K562 (cell line): ENCODE data around the gene GALE. TPM values are rescaled to one million over a fixed set of nuclear protein-coding genes. Genes with fewer than 3 reads are reported as not detected.

Experiments used
- CTCF ChIP-seq, 3 experiments: IDR thresholded peaks in 2 of 3; conservative IDR thresholded peaks in 1 of 3; 2 replicates each; pipeline ENCODE4 v1.5.1; 2011 to 2012; ENCODE audit warnings: low read length in 3 of 3, mild to moderate bottlenecking in 3 of 3, control low read depth in 2 of 3, improper control_type of control experiment in 1 of 3, inconsistent platforms in 1 of 3, low read depth in 1 of 3, mixed read lengths in 1 of 3, moderate library complexity in 1 of 3; ENCODE audit not compliant: insufficient read depth in 2 of 3
- ELF4 ChIP-seq: fragments of 450-650 bp; formaldehyde crosslinking; IDR thresholded peaks from 2 replicates; pipeline ENCODE4 v1.4.0; 2022; ENCODE audit warnings: missing genetic modification characterization
- HDGF ChIP-seq: fragments of 450-650 bp; IDR thresholded peaks from 2 replicates; pipeline ENCODE4 v1.6.1; 2016
- HMGN3 ChIP-seq: IDR thresholded peaks from 2 replicates; pipeline ENCODE4 v1.6.1; 2011; ENCODE audit warnings: borderline replicate concordance, low read depth, mild to moderate bottlenecking, mixed read lengths, low read length; ENCODE audit not compliant: insufficient read length; ENCODE audit errors: extremely low read depth
- MAZ ChIP-seq, 2 experiments: fragments of 450-650 bp in 1 of 2; sonication (generic) in 1 of 2; formaldehyde crosslinking; IDR thresholded peaks in 1 of 2; conservative IDR thresholded peaks in 1 of 2; 2 replicates each; pipeline versions ENCODE4 v1.4.0 to v1.5.0; 2020; ENCODE audit warnings: mild to moderate bottlenecking in 1 of 2, missing genetic modification reagents in 1 of 2
- MXD1 ChIP-seq: fragments of 250-450 bp; sonication (Bioruptor Pico); IDR thresholded peaks from 2 replicates; pipeline ENCODE4 v1.8.0; 2021; ENCODE audit warnings: borderline replicate concordance, mild to moderate bottlenecking, moderate library complexity; ENCODE audit not compliant: poor library complexity, severe bottlenecking
- NFYB ChIP-seq: IDR thresholded peaks from 2 replicates; pipeline ENCODE4 v1.6.1; 2011; ENCODE audit warnings: mild to moderate bottlenecking, moderate library complexity; ENCODE audit not compliant: insufficient read length; ENCODE audit errors: extremely low read depth
- NR2F6 ChIP-seq: fragments of 450-650 bp; formaldehyde crosslinking; IDR thresholded peaks from 2 replicates; pipeline ENCODE4 v1.4.0; 2020; ENCODE audit warnings: mild to moderate bottlenecking
- PTRF ChIP-seq: fragments of 450-650 bp; IDR thresholded peaks from 2 replicates; pipeline ENCODE4 v1.6.1; 2016; ENCODE audit warnings: mild to moderate bottlenecking, missing genetic modification characterization, missing compliant biosample characterization
- SAFB2 ChIP-seq: fragments of 200-400 bp; formaldehyde crosslinking; IDR thresholded peaks from 2 replicates; pipeline ENCODE4 v1.6.1; 2018; ENCODE audit warnings: borderline replicate concordance, low read length, low read depth, moderate library complexity; ENCODE audit not compliant: severe bottlenecking
- SMAD4 ChIP-seq: fragments of 250-450 bp; sonication (Bioruptor Pico); conservative IDR thresholded peaks from 2 replicates; pipeline ENCODE4 v1.8.0; 2021; ENCODE audit warnings: inconsistent platforms, mild to moderate bottlenecking, moderate library complexity
- TEAD2 ChIP-seq: fragments of 450-650 bp; IDR thresholded peaks from 2 replicates; pipeline ENCODE4 v1.6.1; 2016; ENCODE audit warnings: missing genetic modification characterization, control low read depth, missing compliant biosample characterization
- YY1 ChIP-seq, 3 experiments: IDR thresholded peaks; 2 replicates each; pipeline ENCODE4 v1.6.1; 2011; ENCODE audit warnings: low read length in 2 of 3, mild to moderate bottlenecking in 2 of 3, moderate library complexity in 2 of 3, borderline replicate concordance in 1 of 3, control low read depth in 1 of 3, low read depth in 1 of 3; ENCODE audit not compliant: insufficient read depth in 3 of 3, insufficient replicate concordance in 2 of 3, control insufficient read depth in 1 of 3, insufficient read length in 1 of 3; ENCODE audit errors: extremely low read depth in 1 of 3
- ZNF384 ChIP-seq: IDR thresholded peaks from 2 replicates; pipeline ENCODE4 v1.6.1; 2012; ENCODE audit warnings: low read depth, low read length, improper control_type of control experiment
- polyA plus RNA-seq, 8 experiments: library from polyadenylated mRNA; depleted of rRNA in 4 of 8; stranded (reverse) in 5 of 8; unstranded in 3 of 8; fragments of >200 nt; fragmentation: Nextera tagmentation in 2 of 8; fragmentation: Illumina TruSeq in 1 of 8; extraction: Ambion mirVana in 2 of 8; extraction: Trizol in 1 of 8; gene quantifications; 2 replicates each; pipeline versions ENCODE4 v1.2.1 to v1.2.3, GENCODE V29; 2011 to 2014; ENCODE audit warnings: inconsistent platforms in 1 of 8, missing spikeins in 1 of 8
- total RNA-seq, 7 experiments: library from RNA; depleted of rRNA in 6 of 7; stranded (reverse); fragments of >200 nt in 6 of 7; fragmentation: Illumina TruSeq in 2 of 7; extraction: Trizol in 2 of 7; gene quantifications; 2 replicates each; pipeline versions ENCODE4 v1.2.1 to v1.2.3, GENCODE V29; 2011 to 2021; ENCODE audit warnings: low replicate concordance in 1 of 7
- TF ChIP-seq, protein P1 (sequence below): fragments of 250-450 bp; sonication (Bioruptor Pico); IDR thresholded peaks from 2 replicates; pipeline ENCODE4 v1.4.0; 2020

GALE gene
- total and polyA plus RNA-seq, 9 of the 15 experiments (the other 6 are each of a cell fraction or from before 2014, with no cell fraction given): 8.4 to 139 (median 88.3) TPM

DNA sequence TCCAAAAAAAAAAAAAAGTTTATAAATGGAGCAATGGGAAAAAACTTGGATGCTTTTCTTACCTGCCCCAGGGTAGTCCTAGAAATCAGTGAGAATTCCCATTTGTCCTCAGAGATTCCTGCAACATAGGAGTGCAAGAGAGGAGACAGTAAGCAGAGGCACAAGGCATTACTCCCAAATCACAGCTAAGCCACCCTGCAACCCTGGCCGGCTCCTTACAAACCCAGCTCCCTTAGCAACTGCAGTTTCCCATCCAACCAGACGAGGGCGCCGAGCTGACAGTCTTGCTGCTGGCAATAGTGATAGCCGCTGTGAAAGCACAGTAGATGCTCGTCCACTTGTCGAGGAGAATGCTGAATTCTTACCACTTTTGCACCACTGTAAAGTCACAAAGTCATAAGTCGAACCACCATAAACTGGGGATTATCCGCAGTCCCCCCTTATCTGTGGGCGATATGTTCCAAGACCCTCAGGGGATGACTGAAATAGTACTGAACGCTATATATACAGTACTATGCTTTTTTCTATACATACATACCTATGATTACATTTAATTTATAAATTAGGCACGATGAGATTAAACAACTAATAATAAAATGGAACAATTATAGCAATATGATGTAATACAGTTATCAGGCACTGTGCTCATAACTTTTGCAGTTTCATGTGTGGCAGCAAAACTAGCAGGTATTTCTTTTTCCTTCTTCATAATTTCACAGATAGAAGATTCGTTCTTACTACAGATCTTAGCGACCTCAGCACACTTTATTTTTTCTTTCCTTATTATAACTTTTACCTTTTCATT, 28.3 kb downstream of the GALE start (continued):
- TF ChIP-seq, protein P1, sequence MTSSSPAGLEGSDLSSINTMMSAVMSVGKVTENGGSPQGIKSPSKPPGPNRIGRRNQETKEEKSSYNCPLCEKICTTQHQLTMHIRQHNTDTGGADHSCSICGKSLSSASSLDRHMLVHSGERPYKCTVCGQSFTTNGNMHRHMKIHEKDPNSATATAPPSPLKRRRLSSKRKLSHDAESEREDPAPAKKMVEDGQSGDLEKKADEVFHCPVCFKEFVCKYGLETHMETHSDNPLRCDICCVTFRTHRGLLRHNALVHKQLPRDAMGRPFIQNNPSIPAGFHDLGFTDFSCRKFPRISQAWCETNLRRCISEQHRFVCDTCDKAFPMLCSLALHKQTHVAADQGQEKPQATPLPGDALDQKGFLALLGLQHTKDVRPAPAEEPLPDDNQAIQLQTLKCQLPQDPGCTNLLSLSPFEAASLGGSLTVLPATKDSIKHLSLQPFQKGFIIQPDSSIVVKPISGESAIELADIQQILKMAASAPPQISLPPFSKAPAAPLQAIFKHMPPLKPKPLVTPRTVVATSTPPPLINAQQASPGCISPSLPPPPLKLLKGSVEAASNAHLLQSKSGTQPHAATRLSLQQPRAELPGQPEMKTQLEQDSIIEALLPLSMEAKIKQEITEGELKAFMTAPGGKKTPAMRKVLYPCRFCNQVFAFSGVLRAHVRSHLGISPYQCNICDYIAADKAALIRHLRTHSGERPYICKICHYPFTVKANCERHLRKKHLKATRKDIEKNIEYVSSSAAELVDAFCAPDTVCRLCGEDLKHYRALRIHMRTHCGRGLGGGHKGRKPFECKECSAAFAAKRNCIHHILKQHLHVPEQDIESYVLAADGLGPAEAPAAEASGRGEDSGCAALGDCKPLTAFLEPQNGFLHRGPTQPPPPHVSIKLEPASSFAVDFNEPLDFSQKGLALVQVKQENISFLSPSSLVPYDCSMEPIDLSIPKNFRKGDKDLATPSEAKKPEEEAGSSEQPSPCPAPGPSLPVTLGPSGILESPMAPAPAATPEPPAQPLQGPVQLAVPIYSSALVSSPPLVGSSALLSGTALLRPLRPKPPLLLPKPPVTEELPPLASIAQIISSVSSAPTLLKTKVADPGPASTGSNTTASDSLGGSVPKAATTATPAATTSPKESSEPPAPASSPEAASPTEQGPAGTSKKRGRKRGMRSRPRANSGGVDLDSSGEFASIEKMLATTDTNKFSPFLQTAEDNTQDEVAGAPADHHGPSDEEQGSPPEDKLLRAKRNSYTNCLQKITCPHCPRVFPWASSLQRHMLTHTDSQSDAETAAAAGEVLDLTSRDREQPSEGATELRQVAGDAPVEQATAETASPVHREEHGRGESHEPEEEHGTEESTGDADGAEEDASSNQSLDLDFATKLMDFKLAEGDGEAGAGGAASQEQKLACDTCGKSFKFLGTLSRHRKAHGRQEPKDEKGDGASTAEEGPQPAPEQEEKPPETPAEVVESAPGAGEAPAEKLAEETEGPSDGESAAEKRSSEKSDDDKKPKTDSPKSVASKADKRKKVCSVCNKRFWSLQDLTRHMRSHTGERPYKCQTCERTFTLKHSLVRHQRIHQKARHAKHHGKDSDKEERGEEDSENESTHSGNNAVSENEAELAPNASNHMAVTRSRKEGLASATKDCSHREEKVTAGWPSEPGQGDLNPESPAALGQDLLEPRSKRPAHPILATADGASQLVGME (CRISPR knock-in tag): no peak
- TF ChIP-seq NR2F6: no peak
- no peak for TF ChIP-seq TEAD2 (tag)
- TF ChIP-seq CTCF (IDR thresholded peaks at IDR 0.05 in 2 of 3, conservative IDR thresholded peaks at IDR 0.05 in 1 of 3; ENCODE audit: insufficient read depth in 2 of 3, low read depth in 1 of 3, low read length in 3 of 3): peak; percentile 96 to 98 (median 97)
- no peak for TF ChIP-seq ELF4 (CRISPR knock-in tag)
- TF ChIP-seq ZNF384: peak; percentile 1; the same call in 1 of the 2 replicates
- TF ChIP-seq HMGN3: no peak
- TF ChIP-seq NFYB: no peak
- no peak for TF ChIP-seq MXD1 (CRISPR knock-in tag)
- no peak for TF ChIP-seq SAFB2
- TF ChIP-seq YY1 (IDR thresholded peaks at IDR 0.05; ENCODE audit: borderline replicate concordance in 1 of 3, control insufficient read depth in 1 of 3, extremely low read depth in 1 of 3, insufficient read depth in 3 of 3, insufficient read length in 1 of 3, insufficient replicate concordance in 2 of 3, low read depth in 1 of 3, low read length in 2 of 3): peak in 1 of 3 experiments; percentile 32
- TF ChIP-seq HDGF: 0 out of 2 replicates have a peak, but pooled peaks have one; percentile 13
- 0 out of 4 replicates have a peak, but pooled peaks of 1 of the 2 experiments have one; percentile 30 for TF ChIP-seq MAZ (CRISPR knock-in tag; conservative IDR thresholded peaks at IDR 0.05 in 1 of 2, IDR thresholded peaks at IDR 0.05 in 1 of 2)
- TF ChIP-seq PTRF (tag): no peak
- no peak for TF ChIP-seq SMAD4
